Uterus (tissue), 4 donors: ENCODE data around the gene HOMER1. TPM values are rescaled to one million over a fixed set of nuclear protein-coding genes. Genes with fewer than 3 reads are reported as not detected.

Experiments
- DNase-seq, 2 donors: peaks; one replicate each; pipeline ENCODE4 v3.0.0-alpha.2; 2019 to 2020
- H3K27ac ChIP-seq, 2 donors: fragments of 200-600 bp; sonication (generic); 1 replicate in 1 of 2; 2 replicates in 1 of 2; pipeline ENCODE4 v1.5.1; 2016 to 2018
- H3K27me3 ChIP-seq, 2 donors: fragments of 200-600 bp; sonication (generic); one replicate each; pipeline ENCODE4 v1.5.1; 2018 to 2019; ENCODE audit warnings: control low read depth in 1 of 2
- H3K36me3 ChIP-seq, 2 donors: fragments of 200-600 bp; sonication (generic); one replicate each; pipeline ENCODE4 v1.5.1; 2019; ENCODE audit warnings: control low read depth in 1 of 2
- H3K4me1 ChIP-seq, 2 donors: fragments of 200-600 bp; sonication (generic); one replicate each; pipeline ENCODE4 v1.5.1; 2018 to 2019; ENCODE audit warnings: control low read depth in 1 of 2
- H3K4me3 ChIP-seq, 2 donors: fragments of 200-600 bp; sonication (generic); 1 replicate in 1 of 2; 2 replicates in 1 of 2; pipeline ENCODE4 v1.5.1; 2018 to 2019; ENCODE audit warnings: mild to moderate bottlenecking in 1 of 2
- H3K9me3 ChIP-seq, 2 donors: fragments of 200-600 bp; sonication (generic); one replicate each; pipeline ENCODE4 v1.5.1; 2019; ENCODE audit warnings: control low read depth in 1 of 2
- POLR2A ChIP-seq, 2 donors: fragments of 450-650 bp; IDR thresholded peaks; one replicate each; pipeline ENCODE4 v1.6.1; 2016; ENCODE audit warnings: antibody characterized with exemption in 2 of 2, mild to moderate bottlenecking in 1 of 2, moderate library complexity in 1 of 2
- intact Hi-C: fragments of 100-400 bp; cut with DNase I; formaldehyde crosslinking; loops from one replicate; pipeline ENCODE4 v1.15.1; 2023; ENCODE audit warnings: low total_unique reads
- total RNA-seq, 4 donors: library from RNA; depleted of rRNA in 3 of 4; stranded (reverse); fragments of >200 nt in 3 of 4; gene quantifications; one replicate each; pipeline versions ENCODE4 v1.1.0 to v1.2.4, GENCODE V29; 2014 to 2023
- TF ChIP-seq, protein P1 (sequence below), 4 experiments: fragments of 200-600 bp in 2 of 4; fragments of 450-650 bp in 2 of 4; sonication (generic) in 2 of 4; IDR thresholded peaks; one replicate each; pipeline ENCODE4 v1.5.1; 2016 to 2019; ENCODE audit warnings: antibody characterized with exemption in 4 of 4, mild to moderate bottlenecking in 2 of 4, moderate library complexity in 1 of 4
- donor health status: DM: yes; HTN: yes; CAD: no.

HOMER1 gene
- total RNA-seq, 4 donors from 2014 or later: 2.8 to 34.1 (median 20.8) TPM

DNA sequence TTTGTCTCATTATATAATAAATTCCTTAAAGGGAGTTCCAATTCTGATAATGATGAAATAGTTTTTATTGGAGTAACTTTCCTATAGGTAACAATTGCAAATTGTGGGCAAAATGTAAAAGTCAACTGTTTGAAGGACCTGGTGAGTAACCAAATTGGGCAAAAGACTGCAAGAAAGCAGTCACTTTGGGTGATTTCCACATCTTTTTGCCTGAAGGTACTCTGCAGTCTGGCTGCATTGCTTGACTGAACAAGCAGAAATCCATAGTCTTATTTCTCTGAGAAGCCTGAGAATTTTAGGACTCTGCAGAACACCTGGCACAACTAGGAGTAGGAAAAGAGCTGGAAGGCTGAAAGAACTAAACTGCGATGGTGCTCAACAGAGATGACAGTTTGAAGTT, 114.9 kb downstream of the HOMER1 start:
- no peaks in the 10 kb centered on the region for H3K4me1 ChIP-seq
- H3K4me3 ChIP-seq: no peak overlapping the region
- peaks cover 0 to under 1% of the 10 kb centered on the region in 2 donors for H3K36me3 ChIP-seq
- DNase-seq: no peak
- no peaks in the 10 kb centered on the region for H3K27me3 ChIP-seq
- TF ChIP-seq POLR2A (IDR thresholded peaks at IDR 0.05): no peak
- TF ChIP-seq, protein P1, sequence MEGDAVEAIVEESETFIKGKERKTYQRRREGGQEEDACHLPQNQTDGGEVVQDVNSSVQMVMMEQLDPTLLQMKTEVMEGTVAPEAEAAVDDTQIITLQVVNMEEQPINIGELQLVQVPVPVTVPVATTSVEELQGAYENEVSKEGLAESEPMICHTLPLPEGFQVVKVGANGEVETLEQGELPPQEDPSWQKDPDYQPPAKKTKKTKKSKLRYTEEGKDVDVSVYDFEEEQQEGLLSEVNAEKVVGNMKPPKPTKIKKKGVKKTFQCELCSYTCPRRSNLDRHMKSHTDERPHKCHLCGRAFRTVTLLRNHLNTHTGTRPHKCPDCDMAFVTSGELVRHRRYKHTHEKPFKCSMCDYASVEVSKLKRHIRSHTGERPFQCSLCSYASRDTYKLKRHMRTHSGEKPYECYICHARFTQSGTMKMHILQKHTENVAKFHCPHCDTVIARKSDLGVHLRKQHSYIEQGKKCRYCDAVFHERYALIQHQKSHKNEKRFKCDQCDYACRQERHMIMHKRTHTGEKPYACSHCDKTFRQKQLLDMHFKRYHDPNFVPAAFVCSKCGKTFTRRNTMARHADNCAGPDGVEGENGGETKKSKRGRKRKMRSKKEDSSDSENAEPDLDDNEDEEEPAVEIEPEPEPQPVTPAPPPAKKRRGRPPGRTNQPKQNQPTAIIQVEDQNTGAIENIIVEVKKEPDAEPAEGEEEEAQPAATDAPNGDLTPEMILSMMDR (IDR thresholded peaks at IDR 0.05): no peak
- intact Hi-C loops: no loop called here
- H3K27ac ChIP-seq: no peak overlapping the region
- no peaks in the 10 kb centered on the region for H3K9me3 ChIP-seq

DNA sequence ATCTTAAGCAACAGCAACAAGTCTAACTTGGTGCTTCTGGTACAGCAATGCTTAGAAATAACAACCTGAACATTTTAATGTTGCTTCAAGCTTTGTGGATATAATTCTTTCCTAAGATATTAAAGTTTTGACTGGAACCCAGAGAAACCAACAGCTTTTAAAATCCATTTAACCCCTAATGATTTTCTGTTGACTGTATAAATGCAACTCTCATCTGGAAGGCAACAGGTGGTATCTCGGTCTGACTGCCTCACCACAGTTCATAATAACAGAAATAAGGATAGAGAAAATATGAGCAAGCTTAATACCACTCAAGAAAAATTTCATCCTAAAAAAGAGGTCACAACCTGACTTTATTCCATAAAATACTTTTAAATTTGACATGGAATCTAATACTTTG, 116.9 kb downstream of the HOMER1 start:
- no peak for TF ChIP-seq POLR2A (IDR thresholded peaks at IDR 0.05)
- TF ChIP-seq, protein P1 (IDR thresholded peaks at IDR 0.05): no peak
- DNase-seq: no peak
- Histone ChIP-seq H3K4me1 (no peaks in the 10 kb centered on the region), H3K27ac (no peak overlapping the region), H3K4me3 (no peak overlapping the region), H3K36me3 (peaks cover 0 to 3% of the 10 kb centered on the region in 2 donors), H3K27me3 (no peaks in the 10 kb centered on the region), H3K9me3 (no peaks in the 10 kb centered on the region)
- intact Hi-C loops: no loop called here

DNA sequence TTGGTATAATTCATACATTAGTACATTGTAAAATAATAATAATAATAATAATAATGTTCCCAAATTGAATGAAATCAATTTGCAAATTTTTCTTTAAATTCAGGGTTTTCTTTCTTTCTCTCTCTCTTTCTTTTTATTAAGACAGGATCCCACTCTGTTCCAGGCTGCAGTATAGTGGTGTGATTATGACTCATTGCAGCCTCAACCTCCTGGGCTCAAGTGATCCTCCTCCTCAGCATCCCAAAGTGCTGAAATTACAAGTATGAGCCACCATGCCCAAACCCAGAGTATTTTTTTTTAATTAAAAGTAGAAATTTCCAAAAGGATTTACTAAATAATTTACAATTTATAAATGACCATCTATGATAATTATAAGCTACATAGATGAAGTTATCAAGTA, 117.7 kb downstream of the HOMER1 start:
- Histone ChIP-seq H3K4me3 (no peak overlapping the region), H3K9me3 (no peaks in the 10 kb centered on the region), H3K36me3 (peaks cover 0 to 3% of the 10 kb centered on the region in 2 donors), H3K4me1 (no peaks in the 10 kb centered on the region), H3K27me3 (no peaks in the 10 kb centered on the region), H3K27ac (no peak overlapping the region)
- DNase-seq: no peak
- no peak for TF ChIP-seq POLR2A (IDR thresholded peaks at IDR 0.05)
- TF ChIP-seq, protein P1 (IDR thresholded peaks at IDR 0.05): no peak
- intact Hi-C loops: no loop called here

DNA sequence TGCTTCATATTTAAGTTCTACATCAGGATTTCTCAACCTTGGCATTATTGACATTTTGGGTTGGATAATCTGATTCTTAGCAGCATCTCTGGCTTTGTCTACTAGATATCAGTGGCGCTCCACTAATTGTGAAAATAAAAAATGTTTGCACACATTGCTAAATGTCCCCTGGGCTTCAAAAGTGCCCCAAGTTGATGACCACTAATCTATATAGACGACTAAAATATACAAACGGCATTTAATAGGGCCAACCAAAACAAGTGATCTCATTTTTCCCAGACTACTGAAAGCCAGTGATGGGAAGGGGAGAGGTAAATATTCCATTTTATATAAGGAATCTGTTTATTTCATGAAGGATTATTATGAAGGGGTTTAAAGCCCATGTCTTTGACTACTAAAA, 118.6 kb downstream of the HOMER1 start:
- Histone ChIP-seq H3K4me1 (no peaks in the 10 kb centered on the region), H3K36me3 (peaks cover 0 to 3% of the 10 kb centered on the region in 2 donors), H3K4me3 (no peak overlapping the region), H3K27ac (no peak overlapping the region), H3K27me3 (no peaks in the 10 kb centered on the region), H3K9me3 (no peaks in the 10 kb centered on the region)
- intact Hi-C loops: no loop called here
- no peak for DNase-seq
- TF ChIP-seq POLR2A (IDR thresholded peaks at IDR 0.05): no peak
- TF ChIP-seq, protein P1 (IDR thresholded peaks at IDR 0.05): no peak

DNA sequence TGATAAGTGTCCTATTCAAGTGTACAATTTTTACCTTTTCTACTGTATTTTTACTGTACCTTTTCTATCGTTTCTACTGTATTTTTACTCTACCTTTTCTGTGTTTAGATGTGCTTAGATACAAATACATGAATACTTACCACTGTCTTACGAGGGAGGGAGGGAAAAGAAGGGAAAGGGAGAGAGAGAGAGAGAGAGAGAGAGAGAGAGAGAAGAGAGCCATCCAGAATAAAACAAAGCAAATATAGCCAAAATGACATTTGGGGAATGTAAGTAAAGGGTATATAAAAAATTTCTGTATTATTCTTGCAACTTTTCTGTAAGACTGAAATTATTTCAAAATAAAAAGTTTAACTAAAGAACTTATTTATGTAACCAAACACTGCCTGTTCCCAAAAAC, 121.2 kb downstream of the HOMER1 start:
- H3K36me3 ChIP-seq: peaks cover 0 to 3% of the 10 kb centered on the region in 2 donors
- no peaks in the 10 kb centered on the region for H3K27me3 ChIP-seq
- TF ChIP-seq, protein P1 (IDR thresholded peaks at IDR 0.05): no peak
- no peak for TF ChIP-seq POLR2A (IDR thresholded peaks at IDR 0.05)
- no peak for DNase-seq
- intact Hi-C loops: no loop called here
- no peaks in the 10 kb centered on the region for H3K9me3 ChIP-seq
- H3K4me1 ChIP-seq: no peaks in the 10 kb centered on the region
- no peak overlapping the region for H3K4me3 ChIP-seq
- H3K27ac ChIP-seq: no peak overlapping the region
